Tibial artery (tissue), 4 donors: ENCODE results near the gene SYNJ2.

ENCODE experiments used
- DNase-seq, 2 donors: peaks; one replicate each; pipeline ENCODE4 v3.0.0-alpha.2; 2019
- H3K27ac ChIP-seq, 2 donors: fragments of 200-600 bp; sonication (generic) in 1 of 2; 1 replicate in 1 of 2; 2 replicates in 1 of 2; pipeline ENCODE4 v1.5.1; 2018 to 2019; ENCODE audit warnings: mild to moderate bottlenecking in 1 of 2
- H3K27me3 ChIP-seq, 2 donors: fragments of 200-600 bp; sonication (generic) in 1 of 2; one replicate each; pipeline versions ENCODE4 v1.5.1 to v1.6.0; 2016 to 2019
- H3K36me3 ChIP-seq, 3 donors: fragments of 200-600 bp; sonication (generic) in 2 of 3; one replicate each; pipeline ENCODE4 v1.5.1; 2016 to 2019; ENCODE audit warnings: mild to moderate bottlenecking in 2 of 3
- H3K4me1 ChIP-seq, 4 donors: fragments of 200-600 bp; sonication (generic) in 2 of 4; 1 replicate in 3 of 4; 2 replicates in 1 of 4; pipeline ENCODE4 v1.5.1; 2016 to 2019
- H3K4me3 ChIP-seq, 2 donors: fragments of 200-600 bp; sonication (generic) in 1 of 2; 1 replicate in 1 of 2; 2 replicates in 1 of 2; pipeline ENCODE4 v1.5.1; 2018 to 2019; ENCODE audit warnings: mild to moderate bottlenecking in 2 of 2
- H3K9me3 ChIP-seq, 3 donors: fragments of 200-600 bp; sonication (generic) in 1 of 3; one replicate each; pipeline ENCODE4 v1.5.1; 2016 to 2019
- intact Hi-C: fragments of 100-400 bp; cut with DNase I; formaldehyde crosslinking; loops from one replicate; pipeline ENCODE4 v1.15.0; 2023; ENCODE audit warnings: low total_unique reads
- TF ChIP-seq, protein P1 (sequence below), 2 experiments: fragments of 200-600 bp in 1 of 2; fragments of 450-650 bp in 1 of 2; IDR thresholded peaks; one replicate each; pipeline ENCODE4 v1.5.1; 2017 to 2019; ENCODE audit warnings: antibody characterized with exemption in 2 of 2, mild to moderate bottlenecking in 1 of 2, moderate library complexity in 1 of 2

The SYNJ2 gene

GRCh38 chr6:158043008-158043407 lies 61.3 kb downstream of the SYNJ2 start:
- H3K9me3 ChIP-seq, result no peaks in the 10 kb centered on the region
- intact Hi-C loops, result no loop called here
- H3K36me3 ChIP-seq, result peaks cover 0 to 9% (median 0%) of the 10 kb centered on the region in 3 donors
- H3K4me3 ChIP-seq, result no peak overlapping the region
- no peaks in the 10 kb centered on the region for H3K27me3 ChIP-seq
- peaks cover 21 to 88% (median 69%) of the 10 kb centered on the region in 4 donors for H3K4me1 ChIP-seq
- DNase-seq, result peak; percentile 16 to 69
- TF ChIP-seq, protein P1, sequence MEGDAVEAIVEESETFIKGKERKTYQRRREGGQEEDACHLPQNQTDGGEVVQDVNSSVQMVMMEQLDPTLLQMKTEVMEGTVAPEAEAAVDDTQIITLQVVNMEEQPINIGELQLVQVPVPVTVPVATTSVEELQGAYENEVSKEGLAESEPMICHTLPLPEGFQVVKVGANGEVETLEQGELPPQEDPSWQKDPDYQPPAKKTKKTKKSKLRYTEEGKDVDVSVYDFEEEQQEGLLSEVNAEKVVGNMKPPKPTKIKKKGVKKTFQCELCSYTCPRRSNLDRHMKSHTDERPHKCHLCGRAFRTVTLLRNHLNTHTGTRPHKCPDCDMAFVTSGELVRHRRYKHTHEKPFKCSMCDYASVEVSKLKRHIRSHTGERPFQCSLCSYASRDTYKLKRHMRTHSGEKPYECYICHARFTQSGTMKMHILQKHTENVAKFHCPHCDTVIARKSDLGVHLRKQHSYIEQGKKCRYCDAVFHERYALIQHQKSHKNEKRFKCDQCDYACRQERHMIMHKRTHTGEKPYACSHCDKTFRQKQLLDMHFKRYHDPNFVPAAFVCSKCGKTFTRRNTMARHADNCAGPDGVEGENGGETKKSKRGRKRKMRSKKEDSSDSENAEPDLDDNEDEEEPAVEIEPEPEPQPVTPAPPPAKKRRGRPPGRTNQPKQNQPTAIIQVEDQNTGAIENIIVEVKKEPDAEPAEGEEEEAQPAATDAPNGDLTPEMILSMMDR (IDR thresholded peaks at IDR 0.05), result no peak
- peak overlapping the region; percentile 95 to 96 for H3K27ac ChIP-seq

GRCh38 chr6:158043586-158044524 lies 62.2 kb downstream of the SYNJ2 start:
- intact Hi-C loops, result no loop called here
- Histone ChIP-seq H3K4me3 (peak overlapping the region; percentile 1 to 20), H3K27me3 (no peaks in the 10 kb centered on the region), H3K9me3 (no peaks in the 10 kb centered on the region), H3K27ac (peak overlapping the region; percentile 95 to 96), H3K36me3 (peaks cover 0 to under 1% (median 0%) of the 10 kb centered on the region in 3 donors), H3K4me1 (peaks cover 20 to 80% (median 64%) of the 10 kb centered on the region in 4 donors)
- peak; percentile 65 to 92 for DNase-seq
- TF ChIP-seq, protein P1 (IDR thresholded peaks at IDR 0.05), result no peak

- DNase-seq, result no peak
- Histone ChIP-seq H3K36me3 (no peaks in the 10 kb centered on the region), H3K4me1 (peaks cover 14 to 73% (median 57%) of the 10 kb centered on the region in 4 donors), H3K27me3 (no peaks in the 10 kb centered on the region), H3K4me3 (no peak overlapping the region), H3K27ac (peak overlapping the region; percentile 95 to 96), H3K9me3 (no peaks in the 10 kb centered on the region)
- intact Hi-C loops, result no loop called here
- TF ChIP-seq, protein P1 (IDR thresholded peaks at IDR 0.05), result no peak
Observed at GRCh38 chr6:158044525-158044888, 62.8 kb downstream of the SYNJ2 start.

GRCh38 chr6:158046201-158047126 lies 64.8 kb downstream of the SYNJ2 start:
- intact Hi-C loops, result no loop called here
- H3K36me3 ChIP-seq, result peaks cover 0 to 10% (median 0%) of the 10 kb centered on the region in 3 donors
- no peak for DNase-seq
- H3K4me1 ChIP-seq, result peaks cover 4 to 54% (median 39%) of the 10 kb centered on the region in 4 donors
- peak overlapping the region; percentile 95 to 96 for H3K27ac ChIP-seq
- TF ChIP-seq, protein P1 (IDR thresholded peaks at IDR 0.05), result no peak
- no peak overlapping the region for H3K4me3 ChIP-seq
- H3K27me3 ChIP-seq, result no peaks in the 10 kb centered on the region
- H3K9me3 ChIP-seq, result no peaks in the 10 kb centered on the region

DNA sequence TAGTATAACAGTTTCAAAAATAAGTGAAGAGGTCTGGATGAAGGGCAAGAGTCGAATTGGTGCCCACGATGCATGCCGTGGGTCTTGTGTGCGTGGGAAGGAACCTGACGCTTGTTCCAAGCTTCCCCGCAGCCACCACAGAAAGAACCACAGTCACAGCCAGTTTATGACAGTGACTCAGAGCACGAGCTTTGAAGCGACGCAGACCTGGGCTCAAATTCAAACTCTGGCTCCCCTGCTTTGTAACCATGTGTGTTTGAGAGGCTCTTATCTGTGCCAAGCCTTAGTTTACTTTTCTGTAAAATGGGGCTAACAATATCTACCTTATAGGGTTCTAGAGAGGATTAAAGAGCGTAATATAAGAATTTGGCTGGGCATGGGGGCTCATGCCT lies 65.5 kb downstream of the SYNJ2 start:
- Histone ChIP-seq H3K36me3 (peaks cover 0 to 10% (median 0%) of the 10 kb centered on the region in 3 donors), H3K4me3 (no peak overlapping the region), H3K27me3 (no peaks in the 10 kb centered on the region), H3K27ac (peak overlapping the region; percentile 95 to 96), H3K4me1 (peaks cover 4 to 47% (median 32%) of the 10 kb centered on the region in 4 donors), H3K9me3 (no peaks in the 10 kb centered on the region)
- TF ChIP-seq, protein P1 (IDR thresholded peaks at IDR 0.05), result no peak
- peak; percentile 28 to 66 for DNase-seq
- intact Hi-C loops, result no loop called here
